Endothelial cell of umbilical vein (primary cell): ENCODE results near the gene BRINP2. TPM values are rescaled to one million over a fixed set of nuclear protein-coding genes. Genes with fewer than 3 reads are reported as not detected.

Experiments used
- BruUV-seq: library from RNA; stranded (reverse); fragments of 400-500 nt; replicated peaks from 2 replicates; lab custom pipeline; 2021; lab: Mats Ljungman, UMichigan
- CTCF ChIA-PET: fragments of 300-600, 350-600 bp; sonication (Branson Sonifier 250); formaldehyde crosslinking; loops from one replicate; lab custom pipeline; 2021; ENCODE audit warnings: antibody characterized with exemption, inconsistent platforms; lab: Charles Lee
- POLR2A ChIA-PET: fragments of 300-600, 350-600 bp; sonication (Branson Sonifier 250); formaldehyde crosslinking; loops from one replicate; lab custom pipeline; 2021; ENCODE audit warnings: antibody characterized with exemption, inconsistent platforms; lab: Charles Lee
- DNase-seq: peaks from one replicate; pipeline ENCODE4 v3.0.0-alpha.2; 2011; ENCODE audit warnings: low read depth, low spot score
- FAIRE-seq: peaks from 2 replicates; lab custom pipeline; 2011; peaks lifted over from hg19 to GRCh38; lab: Jason Lieb, UNC
- H2AFZ ChIP-seq: 2 replicates; pipeline ENCODE4 v1.6.0; 2012; ENCODE audit warnings: low read depth, low read length, control low read depth, inconsistent platforms
- H3K27ac ChIP-seq: 2 replicates; pipeline ENCODE4 v1.5.1; 2011; ENCODE audit warnings: low read depth, mild to moderate bottlenecking, control low read depth, low read length, moderate library complexity; ENCODE audit not compliant: insufficient read depth
- H3K27me3 ChIP-seq, 2 experiments: 2 replicates each; pipeline versions ENCODE4 v1.6.0 to v1.6.1; 2011; ENCODE audit warnings: low read length in 2 of 2, mixed read lengths in 1 of 2; ENCODE audit not compliant: control insufficient read depth in 2 of 2, insufficient read depth in 2 of 2
- H3K36me3 ChIP-seq, 2 experiments: 2 replicates in 1 of 2; 3 replicates in 1 of 2; pipeline ENCODE4 v1.5.1; 2011; ENCODE audit warnings: low read length in 2 of 2, mild to moderate bottlenecking in 1 of 2, moderate library complexity in 1 of 2; ENCODE audit not compliant: control insufficient read depth in 2 of 2, insufficient read depth in 2 of 2; ENCODE audit errors: extremely low read depth in 1 of 2
- H3K4me1 ChIP-seq: 3 replicates; pipeline ENCODE4 v1.5.1; 2011; ENCODE audit warnings: mild to moderate bottlenecking, low read length; ENCODE audit not compliant: control insufficient read depth, insufficient read depth; ENCODE audit errors: extremely low read depth
- H3K4me2 ChIP-seq: 2 replicates; pipeline ENCODE4 v1.6.1; 2011; ENCODE audit warnings: low read length, control low read depth, mixed read lengths; ENCODE audit not compliant: insufficient read depth
- H3K4me3 ChIP-seq, 3 experiments: fragments of 200-600 bp in 1 of 3; sonication (generic), shearing (Covaris generic) in 1 of 3; replicated peaks in 1 of 3; 2 replicates each; pipeline ENCODE4 v1.5.1; 2011 to 2016; ENCODE audit warnings: control low read depth in 3 of 3, low read length in 3 of 3, mild to moderate bottlenecking in 2 of 3, inconsistent platforms in 1 of 3, low read depth in 1 of 3, moderate library complexity in 1 of 3; ENCODE audit not compliant: insufficient read depth in 1 of 3
- H3K79me2 ChIP-seq: 2 replicates; pipeline ENCODE4 v1.6.0; 2012; ENCODE audit warnings: low read length, inconsistent platforms; ENCODE audit not compliant: control insufficient read depth, insufficient read depth
- H3K9ac ChIP-seq: replicated peaks from 2 replicates; pipeline ENCODE3; 2011; ENCODE audit warnings: low read length, control low read depth; ENCODE audit not compliant: insufficient read depth; ENCODE audit errors: extremely low read depth
- H3K9me1 ChIP-seq: replicated peaks from 3 replicates; pipeline ENCODE4 v1.6.0; 2011; ENCODE audit warnings: mild to moderate bottlenecking, low read length; ENCODE audit not compliant: control insufficient read depth, insufficient read depth; ENCODE audit errors: extremely low read depth
- H3K9me3 ChIP-seq: replicated peaks from 2 replicates; pipeline ENCODE4 v1.5.1; 2012; ENCODE audit warnings: low read length, inconsistent platforms; ENCODE audit not compliant: control insufficient read depth, insufficient read depth
- H4K20me1 ChIP-seq: replicated peaks from 2 replicates; pipeline ENCODE3; 2011; ENCODE audit warnings: mild to moderate bottlenecking, low read length; ENCODE audit not compliant: control insufficient read depth, insufficient read depth; ENCODE audit errors: extremely low read depth
- EZH2 ChIP-seq: IDR thresholded peaks from 2 replicates; pipeline ENCODE4 v1.6.1; 2012; ENCODE audit warnings: borderline replicate concordance, low read depth, mild to moderate bottlenecking, moderate library complexity, low read length, inconsistent platforms; ENCODE audit not compliant: severe bottlenecking
- FOS ChIP-seq: IDR thresholded peaks from 2 replicates; pipeline ENCODE4 v1.6.1; 2011; ENCODE audit warnings: mild to moderate bottlenecking, low read length, moderate library complexity, borderline replicate concordance; ENCODE audit not compliant: insufficient read depth
- GATA2 ChIP-seq: IDR thresholded peaks from 2 replicates; pipeline ENCODE4 v1.7.0; 2011; ENCODE audit warnings: low read depth, mild to moderate bottlenecking, moderate library complexity, mixed read lengths, low read length; ENCODE audit not compliant: insufficient read length, insufficient read depth
- JUN ChIP-seq: IDR thresholded peaks from 2 replicates; pipeline ENCODE4 v1.6.1; 2011; ENCODE audit warnings: borderline replicate concordance, low read depth; ENCODE audit not compliant: insufficient read length, insufficient read depth
- MYC ChIP-seq: IDR thresholded peaks from one replicate; pipeline ENCODE4 v1.6.1; 2011; ENCODE audit warnings: mild to moderate bottlenecking, low read depth, low read length
- POLR2A ChIP-seq: IDR thresholded peaks from 2 replicates; pipeline ENCODE4 v1.6.1; 2012; ENCODE audit warnings: low read depth, mild to moderate bottlenecking, control low read depth, low read length
- POLR2AphosphoS5 ChIP-seq: IDR thresholded peaks from 2 replicates; pipeline ENCODE4 v1.6.1; 2012; ENCODE audit warnings: low read depth, mild to moderate bottlenecking, control low read depth, low read length, moderate library complexity; ENCODE audit not compliant: insufficient read depth
- dilution Hi-C: fragments of 300-500 bp; cut with MboI; formaldehyde crosslinking; loops from one replicate; pipeline ENCODE4 v1.15.0; 2019; ENCODE audit warnings: low sequenced_read_pairs; ENCODE audit not compliant: extremely low pct_ligation_motif_present
- intact Hi-C: fragments of 100-400 bp; cut with micrococcal nuclease; formaldehyde crosslinking; loops from one replicate; pipeline ENCODE4 v1.10.0; 2022
- polyA plus RNA-seq, 4 experiments: library from polyadenylated mRNA; depleted of rRNA in 3 of 4; stranded (reverse) in 3 of 4; unstranded in 1 of 4; fragments of >200 nt; gene quantifications; 2 replicates each; pipeline versions ENCODE4 v1.2.1 to v1.2.3, GENCODE V29; 2011 to 2012; ENCODE audit warnings: missing spikeins in 1 of 4
- total RNA-seq: library from RNA; stranded (reverse); gene quantifications from 2 replicates; pipeline ENCODE4 v1.2.3, GENCODE V29; 2021
- TF ChIP-seq, protein P1 (sequence below): IDR thresholded peaks from 2 replicates; pipeline ENCODE4 v1.6.1; 2011; ENCODE audit not compliant: insufficient read depth, insufficient read length
- TF ChIP-seq, protein P2 (sequence below), 2 donors: IDR thresholded peaks; 1 replicate in 1 of 2; 2 replicates in 1 of 2; pipeline ENCODE4 v1.5.1; 2011; ENCODE audit warnings: low read length in 2 of 2, mild to moderate bottlenecking in 2 of 2, moderate library complexity in 2 of 2, control low read depth in 1 of 2, inconsistent platforms in 1 of 2, low read depth in 1 of 2; ENCODE audit not compliant: insufficient read depth in 1 of 2; ENCODE audit errors: extremely low read depth in 1 of 2

Gene BRINP2
- total and polyA plus RNA-seq, 2 donors (not counting 3 experiments of a cell fraction or from before 2014, with no cell fraction given): not detected

DNA sequence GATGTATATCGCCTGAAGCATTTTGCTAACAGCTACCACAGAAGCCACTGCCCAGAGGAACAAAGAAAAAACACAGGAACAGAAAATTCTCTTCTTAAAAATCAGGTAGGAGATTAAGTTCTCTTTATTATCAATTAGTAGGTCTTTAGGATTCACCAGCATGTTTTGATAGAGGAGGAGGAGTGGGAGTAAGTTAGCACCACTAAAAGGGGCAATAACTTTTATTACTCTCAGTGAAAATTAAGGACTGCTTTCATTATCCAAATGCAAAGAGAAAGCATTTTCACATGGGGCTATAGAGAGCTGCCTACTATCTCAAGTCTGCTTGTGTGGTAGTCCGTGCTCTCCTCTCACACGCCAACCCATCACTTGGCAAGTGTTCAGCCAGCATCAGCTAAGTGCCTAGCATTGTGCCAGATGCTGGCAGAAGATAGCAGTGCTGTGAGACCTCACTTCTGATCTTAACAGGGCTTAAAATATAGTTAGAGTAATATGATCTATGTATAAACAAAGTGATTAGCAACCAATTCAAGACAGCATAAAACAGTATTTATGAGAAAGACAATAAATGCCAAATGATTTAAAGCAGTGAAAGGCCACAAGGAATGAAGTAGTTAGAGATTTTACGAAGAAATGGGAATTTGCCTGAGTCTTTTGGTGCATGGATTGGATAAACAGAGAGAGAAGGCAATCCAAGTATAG is 46.0 kb upstream of the BRINP2 start:
- ChIA-PET POLR2A (no interaction called here), CTCF (no interaction called here)
- no peak overlapping the region for H3K4me2 ChIP-seq
- no peaks in the 10 kb centered on the region for H3K79me2 ChIP-seq
- TF ChIP-seq, protein P1, sequence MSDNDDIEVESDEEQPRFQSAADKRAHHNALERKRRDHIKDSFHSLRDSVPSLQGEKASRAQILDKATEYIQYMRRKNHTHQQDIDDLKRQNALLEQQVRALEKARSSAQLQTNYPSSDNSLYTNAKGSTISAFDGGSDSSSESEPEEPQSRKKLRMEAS: no peak
- TF ChIP-seq EZH2 (no peak), POLR2AphosphoS5 (no peak), POLR2A (no peak), MYC (no peak), JUN (no peak), FOS (no peak)
- H4K20me1 ChIP-seq: no peaks in the 10 kb centered on the region
- H3K27me3 ChIP-seq: no peaks in the 10 kb centered on the region
- no peak overlapping the region for H2AFZ ChIP-seq
- H3K9me3 ChIP-seq: peaks cover 2% of the 10 kb centered on the region
- no peaks in the 10 kb centered on the region for H3K36me3 ChIP-seq
- no peak overlapping the region for H3K27ac ChIP-seq
- DNase-seq: no peak
- no peak for FAIRE-seq
- dilution Hi-C loops (no loop called here), intact Hi-C loops (no loop called here)
- H3K4me3 ChIP-seq: no peak overlapping the region
- BruUV-seq: no TSS peak
- no peak overlapping the region for H3K9ac ChIP-seq
- no peaks in the 10 kb centered on the region for H3K4me1 ChIP-seq
- no peaks in the 10 kb centered on the region for H3K9me1 ChIP-seq

DNA sequence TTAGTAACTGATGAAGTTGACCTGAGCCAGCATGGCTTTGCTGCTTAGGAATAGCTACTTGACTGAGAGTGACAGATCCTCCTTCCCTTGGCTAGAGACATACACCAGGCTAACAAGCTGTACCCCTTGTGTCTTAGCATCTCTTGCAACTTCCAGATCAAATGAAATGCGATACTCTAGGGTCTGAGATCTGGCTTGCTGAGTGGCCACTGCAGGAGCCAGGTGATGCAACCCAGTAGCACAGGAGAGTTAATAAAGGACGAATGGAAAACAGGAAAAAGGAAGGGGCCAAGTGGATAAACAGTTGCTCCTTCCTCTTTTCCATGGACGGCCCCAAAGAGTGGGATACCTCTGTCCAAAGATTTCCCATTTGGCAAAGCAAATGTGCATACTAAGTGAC is 44.5 kb upstream of the BRINP2 start:
- H3K9me1 ChIP-seq: no peaks in the 10 kb centered on the region

More for the DNA sequence above, 44.5 kb upstream of the BRINP2 start:
- H3K79me2 ChIP-seq: no peaks in the 10 kb centered on the region
- H3K27me3 ChIP-seq: no peaks in the 10 kb centered on the region
- POLR2A ChIA-PET: no interaction called here
- no peaks in the 10 kb centered on the region for H4K20me1 ChIP-seq
- no peak overlapping the region for H3K9ac ChIP-seq
- DNase-seq: no peak
- dilution Hi-C loops (no loop called here), intact Hi-C loops (no loop called here)
- H3K9me3 ChIP-seq: peaks cover 2% of the 10 kb centered on the region
- no peaks in the 10 kb centered on the region for H3K4me1 ChIP-seq
- CTCF ChIA-PET: no interaction called here
- H3K27ac ChIP-seq: no peak overlapping the region
- no peak overlapping the region for H3K4me2 ChIP-seq
- H3K4me3 ChIP-seq: no peak overlapping the region
- BruUV-seq: no TSS peak
- TF ChIP-seq EZH2: no peak
- TF ChIP-seq MYC: no peak
- TF ChIP-seq FOS: no peak
- TF ChIP-seq, protein P2, sequence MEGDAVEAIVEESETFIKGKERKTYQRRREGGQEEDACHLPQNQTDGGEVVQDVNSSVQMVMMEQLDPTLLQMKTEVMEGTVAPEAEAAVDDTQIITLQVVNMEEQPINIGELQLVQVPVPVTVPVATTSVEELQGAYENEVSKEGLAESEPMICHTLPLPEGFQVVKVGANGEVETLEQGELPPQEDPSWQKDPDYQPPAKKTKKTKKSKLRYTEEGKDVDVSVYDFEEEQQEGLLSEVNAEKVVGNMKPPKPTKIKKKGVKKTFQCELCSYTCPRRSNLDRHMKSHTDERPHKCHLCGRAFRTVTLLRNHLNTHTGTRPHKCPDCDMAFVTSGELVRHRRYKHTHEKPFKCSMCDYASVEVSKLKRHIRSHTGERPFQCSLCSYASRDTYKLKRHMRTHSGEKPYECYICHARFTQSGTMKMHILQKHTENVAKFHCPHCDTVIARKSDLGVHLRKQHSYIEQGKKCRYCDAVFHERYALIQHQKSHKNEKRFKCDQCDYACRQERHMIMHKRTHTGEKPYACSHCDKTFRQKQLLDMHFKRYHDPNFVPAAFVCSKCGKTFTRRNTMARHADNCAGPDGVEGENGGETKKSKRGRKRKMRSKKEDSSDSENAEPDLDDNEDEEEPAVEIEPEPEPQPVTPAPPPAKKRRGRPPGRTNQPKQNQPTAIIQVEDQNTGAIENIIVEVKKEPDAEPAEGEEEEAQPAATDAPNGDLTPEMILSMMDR (IDR thresholded peaks at IDR 0.05; ENCODE audit: extremely low read depth in 1 of 2, insufficient read depth in 1 of 2, low read depth in 1 of 2, low read length in 2 of 2): no peak
- TF ChIP-seq, protein P1: no peak
- TF ChIP-seq JUN: no peak
- no peak for TF ChIP-seq POLR2AphosphoS5
- TF ChIP-seq GATA2: no peak
- H3K36me3 ChIP-seq: no peaks in the 10 kb centered on the region
- FAIRE-seq: no peak
- no peak overlapping the region for H2AFZ ChIP-seq
